ENCODE results near the gene IL3. TPM values are rescaled to one million over a fixed set of nuclear protein-coding genes. Genes with fewer than 3 reads are reported as not detected.

Gene IL3
- total RNA-seq, 1 experiment from 2014 or later, result not detected

GRCh38 chr5:132109494-132110053 lies 49.1 kb downstream of the IL3 start:
- H3K36me3 ChIP-seq (ENCODE audit: control insufficient read depth, insufficient read depth, low read length), result no peaks in the 10 kb centered on the region
- in situ Hi-C loops (cut with HindIII; ENCODE audit: low pct_unique_long_range_greater_than_20kb, low sequenced_read_pairs), result no loop called here
- no TSS peak for BruUV-seq (replicated peaks)
- ATAC-seq, result no peak
- TF ChIP-seq TCF7L2 (IDR thresholded peaks at IDR 0.05; ENCODE audit: low read depth, low read length) (no peak), REST (IDR thresholded peaks at IDR 0.05; ENCODE audit: insufficient read depth in 1 of 2, low read depth in 2 of 2, low read length in 1 of 2) (no peak)
- H3K9me3 ChIP-seq (ENCODE audit: control insufficient read depth, insufficient read depth, low read depth, low read length), result no peaks in the 10 kb centered on the region
- no peak overlapping the region for H3K4me3 ChIP-seq (ENCODE audit: low read depth in 2 of 2, low read length in 2 of 2)
- ChIA-PET CTCF (no interaction called here), POLR2A (no interaction called here)
- DNase-seq (ENCODE audit: low read depth, low spot score), result no peak
- H3K4me1 ChIP-seq (ENCODE audit: control insufficient read depth, insufficient read depth, low read length), result no peaks in the 10 kb centered on the region
- intact Hi-C loops (cut with micrococcal nuclease; ENCODE audit: unreplicated experiment), result no loop called here
- H3K27ac ChIP-seq (ENCODE audit: low read length), result no peak overlapping the region
- H3K27me3 ChIP-seq (ENCODE audit: control insufficient read depth, insufficient read depth, low read length), result no peaks in the 10 kb centered on the region

GRCh38 chr5:132110195-132110594 lies 49.7 kb downstream of the IL3 start:
- no TSS peak for BruUV-seq (replicated peaks)
- no peak for DNase-seq (ENCODE audit: low read depth, low spot score)
- CTCF ChIA-PET, result no interaction called here

More at GRCh38 chr5:132110195-132110594, 49.7 kb downstream of the IL3 start:
- intact Hi-C loops (cut with micrococcal nuclease; ENCODE audit: unreplicated experiment) (no loop called here), in situ Hi-C loops (cut with HindIII; ENCODE audit: low pct_unique_long_range_greater_than_20kb, low sequenced_read_pairs) (no loop called here)
- no peak for ATAC-seq
- H3K27ac ChIP-seq (ENCODE audit: low read length), result no peak overlapping the region
- no peak overlapping the region for H3K4me3 ChIP-seq (ENCODE audit: low read depth in 2 of 2, low read length in 2 of 2)
- TF ChIP-seq TCF7L2 (IDR thresholded peaks at IDR 0.05; ENCODE audit: low read depth, low read length), result no peak
- TF ChIP-seq CTCF (IDR thresholded peaks at IDR 0.05), result no peak
- no peak for TF ChIP-seq SIN3A (IDR thresholded peaks at IDR 0.05; ENCODE audit: borderline replicate concordance, insufficient read depth, low read depth, low read length)
- no peak for TF ChIP-seq REST (IDR thresholded peaks at IDR 0.05; ENCODE audit: insufficient read depth in 1 of 2, low read depth in 2 of 2, low read length in 1 of 2)
- TF ChIP-seq POLR2AphosphoS5 (IDR thresholded peaks at IDR 0.05; ENCODE audit: low read depth, low read length), result no peak
- no peaks in the 10 kb centered on the region for H3K36me3 ChIP-seq (ENCODE audit: control insufficient read depth, insufficient read depth, low read length)
- POLR2A ChIA-PET, result no interaction called here
- no peaks in the 10 kb centered on the region for H3K27me3 ChIP-seq (ENCODE audit: control insufficient read depth, insufficient read depth, low read length)
- H3K4me1 ChIP-seq (ENCODE audit: control insufficient read depth, insufficient read depth, low read length), result no peaks in the 10 kb centered on the region
- H3K9me3 ChIP-seq (ENCODE audit: control insufficient read depth, insufficient read depth, low read depth, low read length), result no peaks in the 10 kb centered on the region

Measured in Panc1 (cell line).